HG02623 (cell line): ENCODE data around the gene CIB2.

Experiments
- ATAC-seq: cut with Tn5 transposase; IDR thresholded peaks from one replicate; pipeline ENCODE4 v1.9.1; 2021; ENCODE audit warnings: moderate library complexity; ENCODE audit not compliant: unreplicated experiment

CIB2 gene

DNA sequence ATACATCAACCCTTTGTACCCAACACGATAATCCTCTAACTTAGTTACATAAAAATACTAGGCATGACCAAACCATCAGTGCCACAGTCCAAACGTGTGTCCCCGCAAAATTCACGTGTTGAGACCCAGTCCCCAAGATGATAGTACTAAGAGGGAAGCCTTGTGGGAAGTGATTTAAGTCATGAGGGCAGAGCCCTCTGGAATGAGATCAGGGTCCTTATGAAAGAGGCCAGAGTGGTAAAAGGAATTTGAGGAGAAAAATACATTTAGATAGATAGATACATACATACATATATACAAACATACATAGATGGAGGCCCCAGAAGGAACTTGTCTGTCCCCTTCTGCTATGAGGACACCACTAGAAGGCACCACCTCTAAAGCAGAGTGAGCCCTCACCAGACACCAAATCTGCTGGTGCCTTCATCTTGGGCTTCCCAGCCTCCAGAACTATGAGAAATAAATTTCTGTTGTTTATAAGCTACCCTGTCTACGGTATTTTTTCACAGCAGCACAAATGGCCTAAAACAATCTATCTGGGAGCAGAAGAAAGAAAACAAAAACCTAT lies 61.7 kb downstream of the CIB2 start:
- ATAC-seq: no peak

DNA sequence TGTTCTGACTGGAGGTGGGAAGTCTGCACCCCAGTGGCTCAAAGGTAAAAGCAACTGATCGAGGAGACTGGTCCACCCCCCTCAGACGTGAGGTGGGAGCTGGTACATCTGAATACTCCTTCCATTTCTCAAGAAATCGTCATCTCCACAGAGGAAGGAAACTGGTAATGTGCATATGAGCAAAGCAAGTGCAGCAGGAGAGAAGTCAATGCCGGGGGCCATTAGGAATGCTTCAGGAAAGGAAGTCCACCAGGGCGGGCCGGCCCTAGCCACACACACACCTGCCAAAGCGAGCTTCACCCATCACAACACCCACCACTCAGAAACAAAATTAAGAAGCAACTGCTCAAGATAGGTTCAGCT lies 62.2 kb downstream of the CIB2 start:
- no peak for ATAC-seq

DNA sequence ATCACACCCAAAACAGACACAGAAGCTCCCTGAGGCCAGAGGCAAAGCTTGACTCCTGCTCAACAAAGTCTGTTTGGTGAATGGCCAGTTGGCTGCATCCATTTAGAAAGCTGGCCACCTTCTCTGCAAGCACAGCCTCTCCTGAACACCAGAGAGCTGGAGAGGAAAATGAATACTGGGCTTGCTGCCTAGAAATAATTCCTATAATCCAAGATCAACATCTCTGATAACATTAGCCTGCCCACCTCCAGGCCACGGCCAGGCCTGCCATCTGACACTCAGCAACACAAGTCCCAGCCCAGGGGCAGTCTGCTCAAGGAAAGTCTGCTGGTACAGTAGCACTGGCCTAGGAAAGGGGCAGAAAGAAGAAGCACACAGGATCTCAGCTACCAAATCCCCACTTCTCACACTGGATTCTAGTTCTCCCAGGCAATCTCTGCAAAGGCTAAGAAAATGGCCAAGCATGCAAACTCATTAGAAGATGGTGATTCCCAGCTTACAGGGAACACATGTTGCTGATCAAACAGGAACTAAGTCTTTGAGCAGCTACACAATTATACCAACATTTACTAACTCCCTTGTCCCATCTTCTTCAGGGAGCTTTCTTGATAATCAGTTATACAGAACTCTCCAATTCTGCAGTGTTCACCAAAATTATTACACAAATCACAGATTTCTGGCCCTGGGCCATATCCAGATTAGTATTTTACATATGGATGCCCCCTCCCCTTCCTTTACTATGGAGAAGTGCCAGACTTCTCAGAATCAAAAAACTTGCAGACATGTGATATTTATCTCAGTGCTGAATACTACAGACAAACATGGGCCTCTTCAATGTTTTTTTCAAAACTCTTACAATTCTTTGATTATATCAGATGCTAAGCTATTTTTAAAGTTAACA lies 63.7 kb downstream of the CIB2 start:
- no peak for ATAC-seq

DNA sequence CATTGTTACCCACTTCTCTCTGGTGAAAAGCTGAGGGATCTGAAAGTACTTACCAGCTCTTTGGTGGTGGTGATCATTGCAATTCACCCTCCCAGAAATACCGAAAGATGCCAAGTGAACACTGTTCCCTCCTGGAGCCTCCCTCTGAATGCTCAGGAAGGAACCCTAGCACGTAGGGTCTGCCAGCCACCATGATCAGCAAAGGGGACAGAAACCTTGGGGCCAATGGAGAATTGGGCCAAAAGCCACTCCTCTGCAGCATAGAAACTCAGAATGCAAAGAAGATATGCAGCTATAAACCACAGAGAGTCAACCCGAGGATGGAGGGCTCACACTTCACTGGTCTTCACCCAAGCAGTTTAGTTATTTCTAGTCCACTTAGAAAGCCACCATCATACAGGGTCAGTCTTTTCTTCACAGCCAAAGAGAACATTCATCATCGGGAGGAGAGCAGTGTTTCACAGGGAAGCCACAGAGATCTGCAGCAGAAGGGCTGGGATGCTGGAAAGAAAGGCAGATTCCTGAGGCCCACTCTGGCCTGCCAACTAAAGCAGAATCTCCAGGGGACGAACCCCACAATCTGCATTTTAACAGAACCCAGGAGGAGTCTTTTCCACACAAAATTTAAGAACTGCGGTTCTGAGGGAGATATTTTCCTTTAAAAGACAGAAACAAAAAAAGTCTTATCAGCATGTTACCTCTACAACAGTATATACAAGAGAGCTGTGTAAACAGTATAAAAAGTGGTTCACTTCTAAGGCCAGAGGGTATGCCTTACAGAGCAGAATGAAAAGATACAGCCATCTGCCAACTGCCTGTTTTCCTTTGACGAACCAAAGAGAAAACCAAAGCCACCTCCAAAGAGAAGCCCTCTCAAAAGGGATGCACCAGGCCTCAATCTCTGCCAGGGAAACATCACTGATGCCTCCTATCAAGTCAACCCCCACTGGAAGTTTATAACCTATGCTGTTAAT lies 65.0 kb downstream of the CIB2 start:
- no peak for ATAC-seq

DNA sequence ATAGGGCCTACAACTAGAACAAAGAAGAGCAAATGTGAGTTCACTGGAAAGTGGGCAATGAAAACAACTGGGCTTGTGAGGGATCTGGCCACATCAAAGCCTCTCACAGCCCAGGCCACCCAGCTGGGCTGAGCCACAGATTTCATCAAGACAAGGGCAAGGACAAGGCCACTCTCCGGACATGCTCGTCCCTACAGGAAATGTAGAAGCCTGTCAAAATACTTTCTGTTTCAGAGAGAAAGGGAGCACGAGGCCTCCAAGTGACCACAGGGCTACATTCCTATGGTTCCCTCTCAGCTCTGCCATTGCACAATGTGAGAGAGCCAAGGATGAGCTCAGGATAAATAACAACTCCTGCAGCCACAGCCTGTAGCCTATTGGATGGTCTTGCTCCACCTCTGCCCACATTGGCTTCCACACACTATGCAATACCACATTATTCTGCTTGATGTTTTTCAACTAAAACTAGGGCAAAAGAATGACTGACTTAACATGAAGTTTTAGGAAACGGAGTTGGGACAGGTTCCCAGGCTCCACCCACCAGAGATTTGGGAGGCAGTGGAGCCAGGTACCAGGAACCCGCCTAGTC lies 65.9 kb downstream of the CIB2 start:
- no peak for ATAC-seq

DNA sequence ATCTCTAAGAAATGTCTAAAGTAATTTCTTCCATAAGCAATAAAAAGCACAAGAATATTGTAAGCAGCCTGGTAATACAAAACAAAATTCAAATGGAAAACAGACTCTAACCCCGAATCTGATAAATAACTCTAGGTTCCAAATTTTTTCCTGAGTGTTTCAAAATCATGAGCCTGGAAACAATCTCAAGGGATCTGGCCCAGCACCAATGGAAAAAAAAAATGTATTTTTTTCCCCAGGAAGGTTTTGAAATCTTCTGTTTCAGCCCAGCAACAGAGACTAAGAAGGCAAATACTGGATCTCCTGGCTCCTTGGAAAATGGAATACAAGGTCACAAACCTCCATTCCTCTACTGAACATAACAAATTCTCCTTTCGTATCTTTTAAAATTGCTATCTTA lies 66.7 kb downstream of the CIB2 start:
- no peak for ATAC-seq

DNA sequence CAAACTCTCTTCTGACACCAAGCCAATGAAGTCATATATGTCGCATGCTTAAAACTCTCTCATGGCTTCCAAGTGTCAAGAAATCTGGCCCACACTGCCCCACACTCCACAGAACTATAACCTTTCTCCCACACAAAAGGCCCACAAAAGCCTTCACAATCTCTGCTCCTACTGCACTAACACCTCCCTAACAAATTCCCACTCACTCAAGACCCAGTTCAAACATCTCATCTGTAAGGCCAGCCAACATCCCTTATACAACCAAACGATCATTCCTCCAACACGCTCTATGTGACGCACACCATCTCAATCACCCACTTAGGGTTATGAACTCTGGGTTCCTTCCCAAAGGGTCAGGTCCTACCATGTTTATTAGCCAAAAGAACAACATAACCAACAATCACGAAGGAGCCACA lies 67.3 kb downstream of the CIB2 start:
- no peak for ATAC-seq

DNA sequence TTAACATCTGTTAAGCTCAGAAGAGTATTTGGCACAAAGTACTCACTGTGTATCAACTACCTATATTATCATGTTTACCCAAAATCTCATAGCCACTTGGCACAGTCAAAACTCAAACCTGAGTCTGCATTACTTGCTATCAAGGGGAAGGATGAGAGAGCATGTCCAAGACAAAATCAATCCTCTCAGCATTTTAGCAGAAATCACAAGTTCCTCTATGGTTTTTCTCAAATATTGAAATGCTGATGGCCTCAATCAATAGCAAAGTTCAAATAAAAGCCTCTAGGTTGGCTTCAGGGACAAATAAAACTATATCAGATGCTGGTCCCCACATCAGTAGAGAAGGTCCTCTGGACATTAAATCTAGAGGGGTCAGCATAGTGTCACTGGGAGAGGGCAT lies 68.0 kb downstream of the CIB2 start:
- ATAC-seq: no peak

DNA sequence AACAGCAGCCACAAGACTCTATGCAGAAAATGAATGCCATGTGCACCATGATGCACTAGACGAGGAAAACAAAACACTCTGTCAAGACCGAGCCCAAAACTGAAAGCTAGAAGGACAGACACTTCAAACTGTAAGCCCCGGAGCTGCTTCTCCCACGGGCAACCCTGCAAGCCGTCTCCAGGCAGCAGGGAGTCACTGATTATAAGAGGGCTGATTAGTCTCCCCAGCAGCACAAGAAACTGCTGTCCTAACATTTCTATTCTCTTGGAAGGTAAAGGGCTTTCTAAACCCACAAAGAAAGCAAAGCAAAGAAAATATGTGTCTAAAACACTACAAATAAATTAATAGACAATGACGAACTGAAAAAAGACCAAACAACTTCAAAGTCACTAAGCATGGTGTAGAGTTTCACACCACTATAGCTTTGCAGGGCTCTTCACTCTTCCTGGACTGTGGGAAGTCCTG lies 69.2 kb downstream of the CIB2 start:
- no peak for ATAC-seq

DNA sequence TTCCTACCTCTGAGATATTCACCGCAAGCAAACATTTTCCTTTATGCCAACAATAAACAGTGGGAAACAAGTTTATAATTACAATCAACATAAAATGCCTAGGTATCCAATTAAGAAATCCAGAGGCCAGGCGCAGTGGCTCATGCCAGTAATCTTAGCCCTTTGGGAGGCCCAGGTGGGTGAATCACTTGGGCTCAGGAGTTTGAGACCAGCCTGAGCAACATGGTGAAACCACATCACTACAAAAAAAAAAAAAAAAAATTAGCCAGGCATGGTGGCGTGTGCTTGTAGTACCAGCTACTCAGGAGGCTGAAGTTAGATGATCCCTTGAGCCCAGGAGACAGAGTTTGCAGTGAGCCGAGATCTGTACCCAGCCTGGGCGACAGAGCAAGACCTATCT lies 71.0 kb downstream of the CIB2 start:
- no peak for ATAC-seq

DNA sequence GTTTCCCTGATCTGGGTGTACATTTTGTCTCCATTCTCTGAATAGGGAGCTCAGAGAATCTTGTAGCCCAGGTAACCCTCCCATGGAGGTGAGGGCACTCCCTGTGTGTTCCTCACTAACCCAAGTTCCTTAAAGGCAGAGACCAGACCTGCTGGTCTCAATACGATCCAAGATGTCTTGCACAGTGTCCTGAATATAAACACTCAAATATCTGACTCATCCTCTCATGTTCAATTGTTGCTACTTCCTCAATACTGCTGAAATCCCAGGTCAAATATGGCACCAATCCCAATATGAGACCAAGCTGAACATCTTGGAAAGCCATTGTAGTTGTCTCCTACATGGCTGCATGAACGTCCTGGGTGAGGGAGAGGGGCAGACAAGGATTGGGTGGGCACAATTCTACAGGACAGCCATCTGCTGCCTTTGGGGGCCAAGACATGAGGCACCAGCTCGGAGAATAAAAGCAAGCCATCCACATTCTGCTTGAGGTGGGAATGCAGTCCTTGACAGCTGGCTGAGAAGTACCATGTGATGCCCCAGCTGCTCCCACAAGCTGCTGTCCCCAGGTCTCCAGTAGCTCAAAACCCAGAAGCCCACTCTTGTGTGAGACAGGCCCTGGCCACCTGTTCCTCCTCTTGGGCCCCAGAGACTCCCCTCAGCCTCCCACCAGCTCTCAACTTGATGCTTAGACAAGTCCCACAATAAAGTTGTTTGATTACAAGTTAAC lies 72.0 kb downstream of the CIB2 start:
- no peak for ATAC-seq

DNA sequence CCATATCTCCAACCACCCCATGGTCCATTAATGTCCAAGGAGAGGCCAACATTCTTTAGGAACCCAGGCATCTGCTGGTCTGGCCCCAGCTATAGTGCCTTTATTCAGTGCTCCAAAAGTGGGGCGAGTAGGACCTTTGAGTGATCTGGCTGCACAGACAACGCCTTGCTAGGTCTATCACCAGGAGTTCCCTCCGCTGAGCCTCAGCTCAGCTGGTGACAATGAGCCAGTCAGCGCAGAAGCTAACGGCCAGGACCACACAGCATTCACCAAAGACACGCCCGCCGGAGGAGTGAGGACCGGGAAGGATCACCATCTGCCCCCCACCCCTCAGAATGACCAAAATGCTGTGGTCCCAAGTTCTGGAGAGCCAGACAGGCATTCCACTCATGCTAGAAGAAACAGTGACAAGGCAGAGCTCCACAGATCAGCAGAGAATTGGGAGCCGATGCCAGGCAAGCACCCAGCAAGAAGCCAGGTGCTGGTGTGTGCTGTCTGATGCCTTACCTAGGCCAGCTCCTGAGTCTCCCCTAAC lies 72.8 kb downstream of the CIB2 start:
- ATAC-seq: no peak

DNA sequence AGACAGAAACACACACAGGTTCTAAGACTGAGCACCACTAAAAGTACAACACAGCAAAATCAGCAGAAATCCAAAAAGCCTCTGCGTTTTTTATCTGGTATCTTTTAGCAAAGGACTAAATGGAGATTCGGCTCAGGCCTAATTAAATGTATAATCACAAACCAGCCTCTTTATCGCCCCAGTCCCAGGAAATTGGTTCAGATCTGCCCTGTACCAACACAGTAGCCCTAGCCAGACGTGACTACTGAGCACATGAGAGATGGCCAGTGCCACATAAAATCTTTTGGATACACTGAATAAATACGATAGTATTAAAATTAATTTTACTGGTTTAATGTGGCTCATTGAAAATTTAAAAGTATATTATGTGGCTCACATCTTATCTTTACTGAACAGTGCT lies 73.4 kb downstream of the CIB2 start:
- no peak for ATAC-seq

DNA sequence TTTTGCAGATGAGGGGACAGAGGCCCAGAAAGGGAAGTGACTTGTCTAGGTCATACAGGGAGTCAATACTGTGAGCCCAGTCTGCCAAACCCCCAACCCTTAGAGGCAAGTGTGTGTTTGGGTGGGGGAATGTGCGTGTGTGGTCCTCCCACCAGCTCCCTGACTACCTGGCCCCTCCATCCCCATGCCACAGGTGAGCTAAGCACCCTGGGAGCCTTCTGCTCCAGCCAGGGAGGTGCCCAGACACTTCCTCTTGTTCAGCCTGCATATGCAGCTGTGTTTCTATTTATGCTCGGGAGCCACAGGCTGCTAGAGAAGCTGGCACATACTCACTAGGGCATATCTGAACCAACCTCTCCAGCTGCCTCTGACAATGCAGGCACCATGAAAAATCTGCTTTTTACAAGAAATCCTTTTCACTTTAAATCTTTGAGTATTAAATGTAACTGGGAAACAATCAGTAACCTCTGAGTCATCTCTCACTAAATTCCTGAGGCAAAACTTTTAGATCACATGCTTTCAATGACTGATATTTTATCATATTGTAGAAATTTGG lies 74.5 kb downstream of the CIB2 start:
- no peak for ATAC-seq

DNA sequence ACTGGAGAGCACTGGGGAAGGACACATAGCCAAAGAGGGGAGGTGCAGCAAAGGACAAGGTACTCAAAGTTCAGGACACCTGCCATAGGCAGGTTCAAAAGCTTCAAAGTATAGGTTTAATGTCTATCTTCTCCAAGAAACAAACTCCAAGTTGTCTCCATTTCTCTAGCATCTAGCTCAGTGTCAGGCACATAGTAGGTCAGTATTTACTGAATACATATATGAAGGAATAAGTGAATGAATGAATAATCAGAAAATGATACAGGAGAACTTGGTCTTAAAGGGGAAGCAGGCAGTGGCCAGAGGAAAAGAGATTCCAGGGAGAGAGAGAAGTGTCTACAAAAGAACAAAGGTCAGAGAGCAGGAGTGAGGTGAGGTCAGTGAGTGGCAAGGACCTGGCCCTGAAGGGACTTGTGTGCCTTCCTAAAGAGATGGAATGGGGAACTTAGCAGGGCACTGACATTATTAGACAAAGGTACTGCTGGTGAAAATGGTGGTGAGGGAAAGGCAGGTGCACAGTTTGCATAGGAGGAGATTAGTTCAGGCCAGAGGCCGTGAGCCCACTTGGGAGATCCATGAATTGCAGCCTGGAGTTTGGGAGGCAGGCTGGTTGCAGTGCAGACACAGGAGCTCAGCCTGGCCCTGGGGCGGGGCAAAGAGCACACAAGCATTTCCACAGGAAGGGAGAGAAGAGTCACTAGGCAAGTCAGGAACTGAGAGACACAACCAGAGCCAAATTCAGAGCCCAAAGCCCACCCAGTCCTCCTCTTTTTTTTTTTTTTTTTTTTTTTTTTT lies 75.1 kb downstream of the CIB2 start:
- no peak for ATAC-seq

DNA sequence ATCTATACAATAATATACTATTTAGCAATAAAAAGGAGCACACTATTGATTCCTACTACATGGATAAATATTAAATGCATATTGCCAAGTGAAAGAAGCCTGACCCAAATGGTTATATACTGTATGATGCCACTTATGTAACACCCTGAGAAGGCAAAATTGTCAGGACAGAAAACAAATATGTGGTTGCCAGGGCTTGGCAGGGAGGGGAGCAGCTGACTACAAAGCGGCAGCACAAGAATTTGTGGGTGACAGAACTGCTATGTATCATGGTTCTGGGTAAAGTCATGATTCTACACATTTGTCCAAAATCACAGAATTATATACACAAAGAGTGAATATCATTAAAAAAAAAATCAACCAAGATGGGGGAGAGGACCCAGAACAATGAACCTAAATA lies 76.3 kb downstream of the CIB2 start:
- no peak for ATAC-seq
